T-cell (primary cell): ENCODE results near the gene SIPA1L3. TPM values are rescaled to one million over a fixed set of nuclear protein-coding genes. Genes with fewer than 3 reads are reported as not detected.
A peak's percentile ranks its signal among the peaks of the same experiment; 100 is the strongest.

Source experiments
- ATAC-seq, 4 experiments: fragments of 200-7000 bp in 3 of 4; fragments of 150-1000 bp in 1 of 4; cut with Tn5 transposase; replicated peaks in 1 of 4; 1 replicate in 3 of 4; 2 replicates in 1 of 4; pipeline ENCODE4 v1.10.0; 2021; ENCODE audit warnings: moderate library complexity in 3 of 4, mild to moderate bottlenecking in 2 of 4, moderate number of reproducible peaks in 1 of 4
- CTCF ChIA-PET, 2 donors: fragments of 300-600 bp; sonication (Branson Sonifier 250); formaldehyde crosslinking; loops; one replicate each; lab custom pipeline; 2022; ENCODE audit warnings: antibody characterized with exemption in 2 of 2; lab: Charles Lee
- POLR2A ChIA-PET, 2 donors: fragments of 300-600 bp; sonication (Branson Sonifier 250); formaldehyde crosslinking; loops; one replicate each; lab custom pipeline; 2022; ENCODE audit warnings: antibody characterized with exemption in 2 of 2; lab: Charles Lee
- DNase-seq, 35 experiments: peaks; one replicate each; pipeline versions ENCODE4 v3.0.0 to v3.0.0-alpha.2; 2013 to 2023
- H3K27ac ChIP-seq: one replicate; pipeline ENCODE4 v1.5.1; 2013; ENCODE audit warnings: low read length
- H3K27me3 ChIP-seq, 2 experiments: replicated peaks in 1 of 2; 1 replicate in 1 of 2; 2 replicates in 1 of 2; pipeline versions ENCODE4 v1.6.1 to v1.7.0; 2013; ENCODE audit warnings: low read length in 1 of 2, mixed read lengths in 1 of 2; ENCODE audit not compliant: control insufficient read depth in 2 of 2, insufficient read depth in 2 of 2; ENCODE audit errors: extremely low read depth in 1 of 2
- H3K36me3 ChIP-seq, 2 donors: 1 replicate in 1 of 2; 2 replicates in 1 of 2; pipeline versions ENCODE4 v1.6.1 to v1.7.0; 2013; ENCODE audit warnings: low read length in 1 of 2; ENCODE audit not compliant: control insufficient read depth in 2 of 2, insufficient read depth in 1 of 2; ENCODE audit errors: extremely low read depth in 1 of 2
- H3K4me1 ChIP-seq, 2 experiments: 1 replicate in 1 of 2; 2 replicates in 1 of 2; pipeline versions ENCODE4 v1.6.1 to v1.7.0; 2013; ENCODE audit warnings: low read length in 2 of 2, mixed read lengths in 1 of 2; ENCODE audit not compliant: insufficient read depth in 2 of 2, control insufficient read depth in 1 of 2; ENCODE audit errors: extremely low read depth in 1 of 2
- H3K4me3 ChIP-seq, 2 donors: 1 replicate in 1 of 2; 2 replicates in 1 of 2; pipeline versions ENCODE4 v1.5.1 to v1.7.0; 2013; ENCODE audit warnings: mild to moderate bottlenecking in 2 of 2, low read length in 1 of 2, moderate library complexity in 1 of 2; ENCODE audit not compliant: control insufficient read depth in 1 of 2; ENCODE audit errors: extremely low read depth in 1 of 2
- H3K9me3 ChIP-seq: 2 replicates; pipeline ENCODE4 v1.7.0; 2013
- H3K27ac Mint-ChIP-seq, 2 donors: one replicate each; pipeline ENCODE4 v1.8.0; 2020 to 2021; ENCODE audit warnings: mild to moderate bottlenecking in 2 of 2, mixed read lengths in 2 of 2
- H3K27me3 Mint-ChIP-seq, 2 donors: one replicate each; pipeline ENCODE4 v1.8.0; 2021 to 2022; ENCODE audit warnings: mixed read lengths in 2 of 2
- H3K36me3 Mint-ChIP-seq: one replicate; pipeline ENCODE4 v1.8.0; 2021; ENCODE audit warnings: mixed read lengths
- H3K4me1 Mint-ChIP-seq, 3 donors: one replicate each; pipeline ENCODE4 v1.8.0; 2020 to 2022; ENCODE audit warnings: mixed read lengths in 3 of 3, mild to moderate bottlenecking in 1 of 3
- H3K4me3 Mint-ChIP-seq, 3 donors: one replicate each; pipeline ENCODE4 v1.8.0; 2020 to 2022; ENCODE audit warnings: mild to moderate bottlenecking in 3 of 3, mixed read lengths in 3 of 3, moderate library complexity in 3 of 3
- H3K9me3 Mint-ChIP-seq, 3 donors: one replicate each; pipeline ENCODE4 v1.8.0; 2020 to 2022; ENCODE audit warnings: mixed read lengths in 3 of 3
- WGBS: methylation state at CpG from one replicate; pipeline ENCODE4 v1.1.5; 2013; ENCODE audit warnings: missing lambda C conversion rate; ENCODE audit not compliant: insufficient coverage; 5-methylcytosine and 5-hydroxymethylcytosine counted together
- total RNA-seq, 35 experiments: library from RNA in 6 of 35; stranded (reverse) in 6 of 35; fragments of 120-200 nt in 1 of 35; gene quantifications; one replicate each; pipeline versions ENCODE4 v1.2.1 to v1.2.4 and lab custom pipeline; 2013 to 2026

The SIPA1L3 gene
- total RNA-seq, 5 donors from 2014 or later (not counting 1 experiment from before 2014, with no cell fraction given): 26.2 to 40.6 (median 35.5) TPM

DNA sequence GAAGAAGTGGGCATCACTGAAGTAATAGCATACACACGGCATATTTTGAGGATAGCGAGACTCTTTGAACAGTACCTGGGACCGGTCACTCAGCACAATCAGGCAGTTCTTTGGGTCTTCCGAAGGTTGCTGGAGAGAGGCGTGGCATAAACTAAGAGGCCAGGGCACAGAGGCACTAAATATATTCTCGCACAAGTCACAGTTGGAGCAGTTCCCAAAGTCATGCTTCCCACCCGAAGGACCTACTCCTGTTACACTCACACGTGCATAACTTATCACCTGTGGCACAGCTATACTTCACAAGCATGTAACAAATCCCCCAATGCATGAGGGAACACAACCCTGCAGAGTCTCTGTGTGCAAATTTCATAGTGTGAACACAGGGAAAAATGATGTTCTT lies 10.8 kb upstream of the SIPA1L3 start:
- Histone ChIP-seq H3K36me3 (no peaks in the 10 kb centered on the region), H3K4me1 (no peaks in the 10 kb centered on the region), H3K27me3 (peaks cover 0 to 23% of the 10 kb centered on the region in 2 experiments), H3K9me3 (no peaks in the 10 kb centered on the region), H3K27ac (no peak overlapping the region), H3K4me3 (no peak overlapping the region)
- Mint-ChIP-seq H3K4me1 (peaks cover 0 to 3% (median 2%) of the 10 kb centered on the region in 3 donors), H3K4me3 (no peak overlapping the region), H3K27me3 (peaks cover 11 to 19% of the 10 kb centered on the region in 2 donors), H3K27ac (no peak overlapping the region), H3K9me3 (no peaks in the 10 kb centered on the region), H3K36me3 (no peaks in the 10 kb centered on the region)
- WGBS: 98% methylated on average over 7 of the region's 8 CpGs
- no peak for DNase-seq
- ChIA-PET POLR2A (no interaction called here), CTCF (no interaction called here)
- no peak for ATAC-seq

DNA sequence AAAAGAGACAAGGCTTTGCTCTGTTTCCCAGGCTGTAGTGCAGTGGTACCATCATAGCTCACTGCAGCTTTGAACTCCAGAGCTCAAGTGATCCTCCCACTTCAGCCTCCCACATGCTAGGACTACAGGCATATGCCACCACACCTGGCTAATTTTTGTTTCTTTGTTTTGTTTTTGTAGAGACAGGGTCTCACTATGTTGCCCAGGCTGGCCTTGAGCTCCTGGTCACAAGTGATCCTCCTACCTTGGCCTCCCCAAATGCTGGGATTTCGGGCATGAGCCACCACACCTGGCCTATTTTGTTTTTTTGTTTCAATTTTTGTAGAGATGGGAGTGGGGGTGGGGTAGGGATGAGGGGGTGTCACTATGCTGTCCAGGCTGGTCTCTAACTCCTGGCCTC lies 7.6 kb upstream of the SIPA1L3 start:
- H3K4me3 Mint-ChIP-seq: no peak overlapping the region
- no peak overlapping the region for H3K27ac ChIP-seq
- H3K4me1 Mint-ChIP-seq: peaks cover 0 to 3% (median 2%) of the 10 kb centered on the region in 3 donors
- H3K27me3 Mint-ChIP-seq: no peaks in the 10 kb centered on the region
- no peak for ATAC-seq
- ChIA-PET POLR2A (no interaction called here), CTCF (interaction anchor here in 1 of 2 donors (0.6 kb wide), 1 partner anchor 345 kb away, joined by 3 read pairs; no protein-coding TSS in a partner anchor)
- H3K36me3 ChIP-seq: no peaks in the 10 kb centered on the region
- DNase-seq: no peak
- no peaks in the 10 kb centered on the region for H3K4me1 ChIP-seq
- no peak overlapping the region for H3K27ac Mint-ChIP-seq
- WGBS: 43% methylated on average over 1 of the region's 1 CpG
- H3K9me3 Mint-ChIP-seq: no peaks in the 10 kb centered on the region
- no peaks in the 10 kb centered on the region for H3K36me3 Mint-ChIP-seq
- no peak overlapping the region for H3K4me3 ChIP-seq
- H3K9me3 ChIP-seq: no peaks in the 10 kb centered on the region
- peaks cover 0 to 3% of the 10 kb centered on the region in 2 experiments for H3K27me3 ChIP-seq

DNA sequence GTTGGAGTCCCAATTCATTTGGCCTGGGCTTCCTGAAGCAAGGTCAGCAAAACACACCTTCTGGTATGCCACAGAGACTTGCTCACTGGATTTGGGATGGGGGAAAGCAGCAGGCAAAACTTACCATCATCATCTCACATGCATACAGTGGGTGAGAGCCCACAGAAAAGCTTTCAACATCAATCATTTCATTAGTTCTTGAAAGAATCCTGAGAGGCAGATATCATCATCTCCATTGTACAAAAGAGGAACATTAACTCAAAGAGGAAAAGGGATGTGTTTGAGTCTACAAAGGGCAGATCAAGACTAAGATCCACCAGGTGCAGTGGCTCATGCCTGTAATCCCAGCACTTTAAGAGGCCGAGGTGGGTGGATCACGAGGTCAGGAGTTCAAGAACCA lies 7.0 kb upstream of the SIPA1L3 start:
- Histone ChIP-seq H3K4me1 (no peaks in the 10 kb centered on the region), H3K27ac (no peak overlapping the region), H3K4me3 (no peak overlapping the region), H3K36me3 (no peaks in the 10 kb centered on the region), H3K27me3 (no peaks in the 10 kb centered on the region), H3K9me3 (no peaks in the 10 kb centered on the region)
- ChIA-PET POLR2A (no interaction called here), CTCF (interaction anchor here in 1 of 2 donors (0.7 kb wide), 1 partner anchor 422 kb away, joined by 9 read pairs; no protein-coding TSS in a partner anchor)
- DNase-seq: no peak
- no peaks in the 10 kb centered on the region for H3K36me3 Mint-ChIP-seq
- H3K9me3 Mint-ChIP-seq: no peaks in the 10 kb centered on the region
- peaks cover 0 to 3% (median 2%) of the 10 kb centered on the region in 3 donors for H3K4me1 Mint-ChIP-seq
- no peak for ATAC-seq
- no peaks in the 10 kb centered on the region for H3K27me3 Mint-ChIP-seq
- no peak overlapping the region for H3K27ac Mint-ChIP-seq
- H3K4me3 Mint-ChIP-seq: no peak overlapping the region
- 60% methylated on average over 2 of the region's 2 CpGs for WGBS

DNA sequence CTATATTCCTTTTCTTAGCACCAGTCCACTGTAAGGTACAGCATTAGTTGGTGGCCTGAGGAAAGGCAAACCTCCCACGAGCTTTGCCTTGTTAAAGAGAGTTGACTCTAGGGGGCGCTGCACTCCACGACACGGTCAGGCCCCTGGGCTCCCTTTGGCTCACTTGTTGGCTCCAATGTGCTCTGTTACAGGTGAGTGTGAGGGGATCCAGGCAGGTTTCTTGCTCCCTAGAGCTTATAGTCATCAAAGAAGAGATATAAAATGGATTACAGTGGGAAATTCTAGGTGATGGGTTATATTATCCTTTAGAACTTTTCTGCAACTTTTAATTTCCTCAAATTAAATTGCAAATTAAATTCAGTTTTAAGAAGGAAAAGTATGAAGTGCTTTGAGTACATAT lies 4.3 kb upstream of the SIPA1L3 start:
- POLR2A ChIA-PET: no interaction called here
- no peak overlapping the region for H3K27ac ChIP-seq
- ATAC-seq: peak; percentile 11 to 25 (median 21)

DNA sequence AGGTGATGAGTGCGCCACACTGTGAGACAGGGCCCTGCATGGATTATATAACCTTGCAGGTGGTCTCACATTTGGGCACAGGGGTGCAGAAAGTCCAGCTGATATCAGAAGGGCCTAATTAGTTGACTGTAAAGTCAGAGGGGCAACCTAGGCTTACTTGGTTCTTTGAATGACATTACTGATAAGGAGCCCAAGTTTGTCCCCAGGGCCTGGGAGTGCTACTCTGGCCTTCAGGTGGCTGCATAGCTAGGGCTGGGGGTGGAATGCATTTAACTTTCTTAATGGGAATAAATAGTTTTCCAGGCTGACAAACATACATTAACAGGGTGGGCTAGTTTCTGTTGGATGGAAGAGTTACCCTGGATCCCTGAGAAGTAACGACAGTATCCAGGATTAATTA lies 3.9 kb upstream of the SIPA1L3 start:
- no peak overlapping the region for H3K4me3 Mint-ChIP-seq
- no peaks in the 10 kb centered on the region for H3K9me3 Mint-ChIP-seq
- peak overlapping the region; percentile 57 to 58 for H3K27ac Mint-ChIP-seq
- no peaks in the 10 kb centered on the region for H3K27me3 Mint-ChIP-seq
- DNase-seq (no peak), ATAC-seq (no peak)
- H3K36me3 Mint-ChIP-seq: no peaks in the 10 kb centered on the region
- WGBS: 100% methylated on average over 1 of the region's 2 CpGs
- ChIA-PET CTCF (interaction anchor here in 1 of 2 donors (1.2 to 2.7 kb wide), 4 partner anchors 146 to 532 kb away, joined by 3 to 11 read pairs (median 6); partner anchors contain the start of genes FAM98C, PSMD8 and ZNF527), POLR2A (no interaction called here)
- Histone ChIP-seq H3K27ac (no peak overlapping the region), H3K9me3 (no peaks in the 10 kb centered on the region), H3K4me3 (no peak overlapping the region), H3K27me3 (no peaks in the 10 kb centered on the region), H3K4me1 (peaks cover 6 to 14% of the 10 kb centered on the region in 2 experiments), H3K36me3 (no peaks in the 10 kb centered on the region)
- H3K4me1 Mint-ChIP-seq: peaks cover 13 to 18% (median 15%) of the 10 kb centered on the region in 3 donors

More for the DNA sequence above, 4.3 kb upstream of the SIPA1L3 start:
- 0% methylated on average over 4 of the region's 4 CpGs for WGBS
- Histone ChIP-seq H3K4me1 (peaks cover 1 to 10% of the 10 kb centered on the region in 2 experiments), H3K4me3 (no peak overlapping the region), H3K9me3 (no peaks in the 10 kb centered on the region), H3K27me3 (no peaks in the 10 kb centered on the region), H3K36me3 (no peaks in the 10 kb centered on the region)
- CTCF ChIA-PET: interaction anchor here in 1 of 2 donors (0.5 to 2.7 kb wide), 10 partner anchors 147 to 1059 kb away, joined by 3 to 11 read pairs (median 3); partner anchors contain the start of genes FAM98C, GGN, PSMD8 and ZNF527
- Mint-ChIP-seq H3K27me3 (no peaks in the 10 kb centered on the region), H3K4me3 (no peak overlapping the region), H3K36me3 (no peaks in the 10 kb centered on the region), H3K4me1 (peaks cover 9 to 14% (median 11%) of the 10 kb centered on the region in 3 donors), H3K27ac (peak overlapping the region; percentile 57 to 58), H3K9me3 (no peaks in the 10 kb centered on the region)
- DNase-seq: peak; percentile 50 to 88 (median 73)

DNA sequence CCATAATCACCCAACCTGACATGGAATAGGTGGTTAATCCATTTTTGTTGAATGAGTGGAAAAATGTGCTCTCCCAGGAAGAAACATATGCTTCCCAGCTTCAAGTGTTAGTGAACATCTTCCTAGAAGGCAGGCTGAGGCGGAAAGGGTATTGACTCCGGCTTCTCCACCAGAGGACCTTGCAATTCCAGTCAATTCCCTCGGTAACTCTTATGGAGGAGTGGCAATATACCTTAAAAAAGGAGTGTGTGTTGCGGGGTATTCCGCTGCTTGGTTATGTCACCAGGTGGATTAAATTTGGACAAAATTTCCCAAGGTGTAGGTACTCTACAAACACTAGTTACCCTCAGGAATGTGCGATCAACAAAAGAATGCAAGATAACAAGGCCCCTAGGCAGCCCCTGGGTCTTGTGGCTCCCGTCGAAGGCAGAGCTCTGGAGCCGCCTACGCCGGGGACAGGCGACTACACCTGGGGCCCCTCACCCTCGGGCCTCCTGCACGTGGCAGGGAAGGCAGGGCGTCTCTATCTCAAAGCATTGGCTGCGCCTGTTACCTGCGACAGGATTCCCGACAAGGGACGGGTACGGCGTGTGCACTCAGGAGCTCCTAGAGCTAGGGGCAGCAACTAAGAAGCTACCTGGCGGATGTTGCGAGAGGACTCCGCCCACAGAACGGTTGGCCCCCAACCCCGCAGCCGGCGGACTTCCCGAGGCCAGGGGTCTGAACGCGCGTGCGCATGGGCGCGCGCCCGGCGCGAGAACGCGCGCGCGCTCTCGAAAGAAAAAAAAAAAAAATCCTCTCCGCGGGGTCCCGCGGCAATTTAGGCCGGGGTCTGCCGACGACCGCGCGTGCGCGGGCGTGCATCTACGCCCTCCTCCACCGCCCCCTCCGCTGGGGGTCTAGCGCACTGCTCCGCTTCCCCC lies 801 bp upstream of the SIPA1L3 start, which contains the start of gene WDR87:
Gene WDR87, minus strand, starts transcription at position 649 of the 923 bp plus-strand sequence. CDS start 8,355 bp downstream, outside the sequence.
- H3K4me3 Mint-ChIP-seq: peak within 1 kb of the TSS; percentile 77 to 92 (median 91)
- POLR2A ChIA-PET: interaction anchor here (0.5 to 1.3 kb wide), 2 partner anchors 11 to 535 kb away, joined by 3 read pairs; partner anchors contain the start of gene ZNF527 (in 1 of the 2)

More for the DNA sequence above, 801 bp upstream of the SIPA1L3 start, which contains the start of gene WDR87:
- ATAC-seq (peak; percentile 29 to 50 (median 44)), DNase-seq (peak; percentile 8 to 68 (median 38))
- Histone ChIP-seq H3K9me3 (no peaks in the 10 kb centered on the region), H3K4me1 (peaks cover 7 to 23% of the 10 kb centered on the region in 2 experiments), H3K36me3 (no peaks in the 10 kb centered on the region), H3K4me3 (peak within 1 kb of the TSS; percentile 80 to 91), H3K27me3 (no peaks in the 10 kb centered on the region), H3K27ac (peak within 1 kb of the TSS; percentile 59)
- peak within 1 kb of the TSS; percentile 85 to 90 for H3K27ac Mint-ChIP-seq
- CTCF ChIA-PET: interaction anchor here (0.5 to 2.5 kb wide), 9 partner anchors 8 to 520 kb away, joined by 3 to 12 read pairs (median 3); partner anchors contain the start of genes PSMD8 (in 1 of the 2) and ZNF573 (in 1 of the 2)
- H3K4me1 Mint-ChIP-seq: peaks cover 31 to 37% (median 32%) of the 10 kb centered on the region in 3 donors
- H3K9me3 Mint-ChIP-seq: no peaks in the 10 kb centered on the region
- H3K27me3 Mint-ChIP-seq: no peaks in the 10 kb centered on the region
- 7% methylated on average over 56 of the region's 63 CpGs for WGBS
- H3K36me3 Mint-ChIP-seq: no peaks in the 10 kb centered on the region
